ENCODE results near the gene MUC6.

Gene MUC6

GRCh38 chr11:1082346-1082727, 45.8 kb upstream of the MUC6 start:
- in situ Hi-C loops (cut with MboI; ENCODE audit: low sequenced_read_pairs, unreplicated experiment) = no loop called here
- no peak for DNase-seq (ENCODE audit: low spot score)
- TF ChIP-seq, protein P1, sequence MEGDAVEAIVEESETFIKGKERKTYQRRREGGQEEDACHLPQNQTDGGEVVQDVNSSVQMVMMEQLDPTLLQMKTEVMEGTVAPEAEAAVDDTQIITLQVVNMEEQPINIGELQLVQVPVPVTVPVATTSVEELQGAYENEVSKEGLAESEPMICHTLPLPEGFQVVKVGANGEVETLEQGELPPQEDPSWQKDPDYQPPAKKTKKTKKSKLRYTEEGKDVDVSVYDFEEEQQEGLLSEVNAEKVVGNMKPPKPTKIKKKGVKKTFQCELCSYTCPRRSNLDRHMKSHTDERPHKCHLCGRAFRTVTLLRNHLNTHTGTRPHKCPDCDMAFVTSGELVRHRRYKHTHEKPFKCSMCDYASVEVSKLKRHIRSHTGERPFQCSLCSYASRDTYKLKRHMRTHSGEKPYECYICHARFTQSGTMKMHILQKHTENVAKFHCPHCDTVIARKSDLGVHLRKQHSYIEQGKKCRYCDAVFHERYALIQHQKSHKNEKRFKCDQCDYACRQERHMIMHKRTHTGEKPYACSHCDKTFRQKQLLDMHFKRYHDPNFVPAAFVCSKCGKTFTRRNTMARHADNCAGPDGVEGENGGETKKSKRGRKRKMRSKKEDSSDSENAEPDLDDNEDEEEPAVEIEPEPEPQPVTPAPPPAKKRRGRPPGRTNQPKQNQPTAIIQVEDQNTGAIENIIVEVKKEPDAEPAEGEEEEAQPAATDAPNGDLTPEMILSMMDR (IDR thresholded peaks at IDR 0.05; ENCODE audit: borderline replicate concordance, control extremely low read depth, extremely low read depth, insufficient read depth, missing control alignments) = no peak

DNA sequence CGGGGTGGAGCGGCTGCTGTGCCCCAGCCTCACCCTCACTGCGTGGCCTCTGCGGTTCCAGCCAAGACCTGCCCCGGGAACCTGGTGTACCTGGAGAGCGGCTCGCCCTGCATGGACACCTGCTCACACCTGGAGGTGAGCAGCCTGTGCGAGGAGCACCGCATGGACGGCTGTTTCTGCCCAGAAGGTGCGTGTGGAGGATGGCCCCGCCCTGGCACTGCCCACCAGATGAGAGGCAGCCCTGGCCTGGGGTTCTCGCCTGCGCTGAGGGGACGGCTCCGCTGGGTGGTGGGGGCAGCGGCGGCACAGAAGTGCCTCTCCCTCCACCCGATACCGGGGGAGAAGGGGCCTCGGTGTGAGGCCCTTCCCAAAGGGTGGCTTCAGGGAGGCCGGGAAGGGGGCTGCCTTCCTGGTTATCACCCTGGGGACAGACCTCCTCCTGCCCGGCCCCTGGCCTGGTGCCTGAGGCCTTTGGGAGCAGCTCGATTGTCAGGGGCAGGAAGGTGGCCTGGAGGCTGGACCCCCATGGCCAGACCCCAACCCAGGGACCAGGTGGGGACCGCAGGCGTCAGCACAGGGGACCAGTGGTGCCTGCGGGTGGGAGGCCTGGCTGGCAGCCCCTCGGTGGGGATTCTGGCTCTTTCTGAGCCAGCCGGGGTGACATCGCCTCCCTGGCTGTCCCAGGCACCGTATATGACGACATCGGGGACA, 45.2 kb upstream of the MUC6 start:
- TF ChIP-seq, protein P1 (IDR thresholded peaks at IDR 0.05; ENCODE audit: borderline replicate concordance, control extremely low read depth, extremely low read depth, insufficient read depth, missing control alignments) = no peak
- no peak for DNase-seq (ENCODE audit: low spot score)
- in situ Hi-C loops (cut with MboI; ENCODE audit: low sequenced_read_pairs, unreplicated experiment) = no loop called here

GRCh38 chr11:1078191-1078601, 41.7 kb upstream of the MUC6 start:
- no peak for DNase-seq (ENCODE audit: low spot score)
- TF ChIP-seq, protein P1 (IDR thresholded peaks at IDR 0.05; ENCODE audit: borderline replicate concordance, control extremely low read depth, extremely low read depth, insufficient read depth, missing control alignments) = no peak
- in situ Hi-C loops (cut with MboI; ENCODE audit: low sequenced_read_pairs, unreplicated experiment) = no loop called here

DNA sequence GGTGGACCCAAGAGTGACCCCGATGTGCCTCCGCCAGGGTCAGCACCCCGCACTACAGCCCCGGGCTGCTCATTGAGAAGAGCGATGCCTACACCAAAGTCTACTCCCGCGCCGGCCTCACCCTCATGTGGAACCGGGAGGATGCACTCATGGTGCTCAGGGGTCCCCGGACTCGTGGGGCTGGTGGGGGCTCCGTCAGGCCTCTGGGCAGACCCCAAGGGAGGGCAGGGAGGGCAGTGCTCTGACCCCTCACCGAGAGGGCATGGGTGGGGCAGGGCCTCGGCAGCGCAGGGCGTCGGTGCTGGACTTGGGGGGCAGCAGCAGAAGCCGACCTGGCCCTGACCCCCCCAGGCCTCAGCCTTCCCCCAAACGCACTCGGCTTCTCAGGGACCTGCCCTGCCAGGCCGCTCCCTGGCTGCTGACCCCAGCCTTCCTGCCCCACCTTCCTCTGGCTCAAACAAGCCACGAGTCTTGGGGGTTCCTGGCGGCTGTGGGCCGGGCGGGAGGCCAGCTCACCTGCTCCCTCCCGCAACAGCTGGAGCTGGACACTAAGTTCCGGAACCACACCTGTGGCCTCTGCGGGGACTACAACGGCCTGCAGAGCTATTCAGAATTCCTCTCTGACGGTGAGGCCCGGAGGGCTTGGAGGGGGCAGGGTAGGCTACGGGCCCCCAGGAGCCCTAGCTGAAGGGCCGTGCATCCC, 41.0 kb upstream of the MUC6 start:
- in situ Hi-C loops (cut with MboI; ENCODE audit: low sequenced_read_pairs, unreplicated experiment) = no loop called here
- TF ChIP-seq, protein P1 (IDR thresholded peaks at IDR 0.05; ENCODE audit: borderline replicate concordance, control extremely low read depth, extremely low read depth, insufficient read depth, missing control alignments) = no peak
- no peak for DNase-seq (ENCODE audit: low spot score)

DNA sequence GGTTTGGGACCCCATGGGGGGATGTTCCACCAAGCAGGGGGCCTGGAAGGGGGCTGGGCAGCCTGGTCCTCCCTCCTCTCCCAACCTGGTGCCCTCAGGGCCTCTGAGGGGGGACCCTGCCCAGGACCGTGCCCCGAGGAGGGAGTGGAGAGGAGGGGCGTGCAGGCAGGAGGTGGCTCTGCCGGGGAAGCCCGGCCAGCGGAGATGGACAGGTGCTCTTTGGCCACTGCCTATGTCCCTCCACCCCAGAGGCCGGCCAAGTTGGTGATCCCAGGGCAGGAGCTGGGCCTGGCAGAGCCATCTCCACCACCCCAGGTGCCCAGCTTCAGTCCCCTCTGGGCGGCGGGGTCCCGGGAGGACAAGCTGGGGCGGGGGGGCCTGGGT, 40.5 kb upstream of the MUC6 start:
- TF ChIP-seq, protein P1 (IDR thresholded peaks at IDR 0.05; ENCODE audit: borderline replicate concordance, control extremely low read depth, extremely low read depth, insufficient read depth, missing control alignments) = no peak

GRCh38 chr11:1076061-1076665, 39.6 kb upstream of the MUC6 start:
- in situ Hi-C loops (cut with MboI; ENCODE audit: low sequenced_read_pairs, unreplicated experiment) = no loop called here
- TF ChIP-seq, protein P1 (IDR thresholded peaks at IDR 0.05; ENCODE audit: borderline replicate concordance, control extremely low read depth, extremely low read depth, insufficient read depth, missing control alignments) = no peak
- DNase-seq (ENCODE audit: low spot score) = no peak

More for the DNA sequence above, 40.5 kb upstream of the MUC6 start:
- in situ Hi-C loops (cut with MboI; ENCODE audit: low sequenced_read_pairs, unreplicated experiment) = no loop called here
- DNase-seq (ENCODE audit: low spot score) = no peak
